ENCODE data around the gene CELF1.

CELF1 gene

GRCh38 chr11:47442514-47442913 is 110.4 kb downstream of the CELF1 start:
- DNase-seq: no peak

DNA sequence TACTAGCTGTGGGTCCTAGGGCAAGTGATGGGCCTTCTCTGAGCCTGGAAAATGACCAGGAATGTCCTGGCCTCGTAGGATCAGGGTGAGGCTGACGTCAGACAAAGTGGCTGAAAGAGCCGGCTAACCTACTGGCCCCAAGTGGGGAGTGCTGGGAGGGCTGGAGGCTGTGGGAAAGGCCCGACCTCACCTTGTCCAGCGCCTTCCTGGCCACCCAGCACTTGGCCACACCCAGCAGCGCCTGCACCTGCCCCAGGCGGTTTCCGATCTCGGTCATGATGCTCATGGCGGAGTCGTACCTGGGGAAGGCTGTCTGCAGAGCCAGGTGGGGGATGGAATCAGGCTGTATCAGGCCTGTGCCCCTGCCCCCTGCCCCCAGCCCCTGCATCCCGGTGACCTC is 111.5 kb downstream of the CELF1 start:
- DNase-seq: no peak

- no peak for DNase-seq
Measured at GRCh38 chr11:47440054-47440476, 112.9 kb downstream of the CELF1 start.

GRCh38 chr11:47438721-47439120 is 114.2 kb downstream of the CELF1 start:
- DNase-seq: no peak

- no peak for DNase-seq
Measured at GRCh38 chr11:47437746-47438418, 115.0 kb downstream of the CELF1 start.

DNA sequence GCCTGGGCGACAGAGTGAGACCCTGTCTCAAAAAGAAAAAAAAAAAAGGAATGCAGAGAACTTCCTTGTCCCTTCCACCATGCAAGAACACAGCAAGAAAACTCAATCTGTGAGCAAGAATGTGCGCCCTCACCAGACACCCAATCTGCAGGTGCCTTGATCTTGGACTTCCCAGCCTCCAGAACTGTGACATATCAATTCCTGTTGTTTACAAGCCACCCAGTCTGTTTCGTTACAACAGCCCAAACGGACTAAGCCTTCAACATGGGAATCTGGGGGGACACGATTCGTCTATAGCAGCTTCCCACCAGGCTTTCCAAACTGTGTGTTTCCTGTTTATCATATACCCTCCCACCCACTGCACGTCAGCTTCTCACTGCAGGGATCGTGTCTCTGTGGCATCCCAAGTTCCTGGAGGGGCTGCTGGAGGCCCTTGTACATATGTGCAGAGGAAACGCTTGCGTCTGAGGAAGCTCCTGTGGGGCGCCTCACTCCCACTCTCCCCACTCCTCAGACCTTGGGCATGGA is 115.7 kb downstream of the CELF1 start:
- DNase-seq: no peak

DNA sequence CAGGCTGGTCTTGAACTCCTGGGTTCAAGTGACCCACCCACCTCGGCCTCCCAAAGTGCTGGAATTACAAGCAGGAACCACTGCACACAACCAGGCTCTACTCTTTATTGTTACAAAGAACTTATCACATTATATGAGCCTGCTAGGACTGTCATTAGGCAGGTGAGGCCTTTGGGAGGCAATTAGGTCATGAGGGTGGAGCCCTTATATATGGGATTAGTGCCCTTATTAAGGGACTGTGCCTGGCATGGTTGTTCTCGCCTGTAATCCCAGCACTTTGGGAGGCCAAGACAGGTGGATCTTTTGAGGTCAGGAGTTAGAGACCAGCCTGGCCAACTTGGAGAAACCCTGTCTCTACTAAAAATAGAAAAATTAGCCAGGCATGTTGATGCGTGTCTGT is 116.2 kb downstream of the CELF1 start:
- DNase-seq: no peak

DNA sequence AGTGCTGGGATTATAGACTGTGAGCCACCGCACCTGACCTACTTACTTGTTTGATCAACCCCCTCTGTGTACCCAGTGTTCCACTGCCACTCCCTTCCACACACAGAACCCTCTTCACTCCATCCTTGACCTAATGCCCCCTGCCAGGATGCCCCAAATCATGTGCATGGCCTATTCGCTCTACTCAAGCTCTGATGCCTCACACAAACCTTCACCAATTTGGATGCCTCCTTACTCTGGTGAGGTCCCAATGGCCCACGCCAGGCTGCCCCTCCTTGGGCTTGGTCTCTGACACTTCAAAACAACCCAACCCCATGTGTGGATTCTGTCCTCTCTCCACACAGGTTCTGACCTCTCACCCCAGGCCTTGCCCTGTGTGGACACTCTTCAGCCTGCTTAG is 117.2 kb downstream of the CELF1 start:
- DNase-seq: no peak

DNA sequence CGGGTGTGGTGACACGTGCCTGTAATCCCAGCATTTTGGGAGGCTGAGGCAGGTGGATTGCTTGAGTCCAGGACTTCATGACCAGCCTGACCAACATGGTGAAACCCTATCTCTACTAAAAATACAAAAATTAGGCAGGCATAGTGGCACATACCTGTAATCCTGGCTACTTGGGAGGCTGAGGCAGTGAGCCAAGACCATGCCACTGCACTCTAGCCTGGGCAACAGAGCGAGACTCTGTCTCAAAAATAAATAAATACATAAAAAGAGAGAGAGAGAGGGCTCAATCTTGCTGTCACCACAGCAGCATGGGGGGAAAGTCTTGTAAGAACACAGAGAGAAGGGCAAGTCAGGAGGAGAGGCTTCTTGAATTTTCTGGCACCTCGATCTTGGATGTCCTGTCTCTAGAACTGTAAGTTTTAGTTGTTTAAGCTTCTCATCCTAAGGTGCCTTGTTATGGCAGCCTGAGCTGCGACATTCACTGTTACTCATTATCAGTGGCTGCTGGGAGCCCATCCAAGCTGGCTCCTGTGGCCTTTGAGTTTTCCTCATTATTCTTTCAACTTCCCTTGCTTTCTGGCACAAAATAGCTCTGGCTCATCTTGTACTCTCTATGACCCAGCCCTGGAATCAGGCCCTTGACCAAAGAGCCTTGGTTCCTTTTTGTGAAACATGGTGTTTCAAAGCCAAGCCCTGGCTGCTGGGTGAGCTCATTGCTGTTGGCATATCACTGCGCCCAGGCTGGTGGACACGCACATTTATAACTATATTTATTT is 118.7 kb downstream of the CELF1 start:
- DNase-seq: no peak

- no peak for DNase-seq
Measured at GRCh38 chr11:47433157-47433556, 119.8 kb downstream of the CELF1 start.

- no peak for DNase-seq
Measured at GRCh38 chr11:47431356-47432083, 121.4 kb downstream of the CELF1 start.

DNA sequence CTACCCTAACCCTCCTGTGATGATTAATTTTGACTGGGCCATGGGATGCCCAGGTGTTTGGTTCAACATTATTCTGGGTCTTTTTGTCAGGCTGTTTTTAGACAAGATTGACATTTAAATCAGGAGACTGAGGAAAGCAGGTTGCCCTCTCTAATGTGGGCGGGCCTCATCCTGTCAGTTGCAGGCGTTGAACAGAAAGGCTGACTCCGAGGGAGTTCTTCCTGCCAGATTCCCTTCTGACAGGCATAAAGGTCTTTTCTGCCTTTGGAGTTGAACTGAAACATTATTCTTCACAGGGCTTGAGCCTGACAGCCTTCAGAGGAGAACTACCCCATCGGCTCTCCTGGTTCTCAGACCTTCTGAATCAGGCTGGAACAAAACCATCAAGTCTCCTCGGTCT is 122.4 kb downstream of the CELF1 start:
- no peak for DNase-seq

- DNase-seq: peak; percentile 93
Measured at GRCh38 chr11:47426062-47426956, 126.6 kb downstream of the CELF1 start, which contains the start of gene PSMC3. Gene PSMC3, minus strand, starts transcription at chr11:47426439. Its CDS starts 160 bp downstream, at chr11:47426279.

- no peak for DNase-seq
Measured at GRCh38 chr11:47425611-47426010, 127.3 kb downstream of the CELF1 start.

DNA sequence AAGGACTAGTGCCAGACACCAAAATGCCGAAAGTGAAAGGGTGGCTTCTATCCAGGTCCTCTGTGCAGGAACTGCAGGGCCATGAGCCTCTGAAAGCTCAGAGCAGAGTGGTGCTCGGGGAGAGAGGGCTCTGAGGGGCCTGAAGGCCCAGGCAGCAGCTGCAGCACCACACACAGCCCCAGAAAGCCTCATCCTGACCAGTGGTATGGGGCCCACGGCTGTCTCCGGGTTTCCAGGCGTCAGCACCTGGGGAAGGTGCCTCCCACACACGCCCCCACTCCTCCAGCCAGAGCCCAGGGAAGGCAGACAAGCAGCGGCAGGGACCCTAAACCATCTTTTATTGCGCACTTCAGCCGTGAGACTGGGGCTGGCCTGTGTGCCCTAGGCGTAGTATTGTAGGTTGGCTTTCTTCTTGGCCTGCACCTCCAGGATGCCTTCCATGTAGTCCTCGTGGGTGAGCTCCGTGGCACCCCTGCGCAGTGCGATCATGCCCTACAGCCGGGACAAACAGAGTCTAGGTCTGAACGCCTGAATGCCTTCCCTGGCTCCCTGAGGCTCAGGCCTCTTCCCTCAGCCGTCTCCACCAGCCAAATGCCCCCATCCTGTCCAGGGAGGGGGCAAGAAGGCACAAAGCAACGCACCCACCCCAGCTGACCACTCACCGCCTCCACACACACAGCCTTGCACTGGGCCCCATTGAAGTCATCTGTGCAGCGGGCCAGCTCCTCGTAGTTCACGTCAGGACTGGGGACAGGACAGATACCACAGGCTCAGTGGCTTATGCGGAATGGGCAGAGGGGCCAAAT is 134.3 kb downstream of the CELF1 start:
- DNase-seq: no peak

- DNase-seq: no peak
Measured at GRCh38 chr11:47417712-47418111, 135.2 kb downstream of the CELF1 start.

DNA sequence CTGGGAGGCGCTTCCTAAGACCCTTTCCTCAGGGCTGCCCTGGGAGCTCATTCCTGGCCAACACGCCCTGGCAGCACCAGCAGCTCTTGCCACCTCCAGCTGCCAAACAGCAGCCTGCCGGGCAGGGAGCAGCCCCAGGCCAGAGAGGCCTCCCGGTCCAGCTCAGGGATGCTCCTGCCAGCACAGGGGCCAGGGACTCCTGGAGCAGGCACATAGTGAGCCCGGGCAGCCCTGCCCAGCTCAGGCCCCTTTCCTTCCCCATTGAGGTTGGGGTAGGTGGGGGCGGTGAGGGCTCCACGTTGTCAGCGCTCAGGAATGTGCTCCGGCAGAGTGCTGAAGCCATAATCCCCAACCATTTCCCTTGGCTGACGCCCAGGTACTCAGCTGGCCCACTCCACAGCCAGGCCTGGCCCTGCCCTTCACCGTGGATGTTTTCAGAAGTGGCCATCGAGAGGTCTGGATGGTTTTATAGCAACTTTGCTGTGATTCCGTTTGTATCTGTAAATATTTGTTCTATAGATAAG is 136.9 kb downstream of the CELF1 start:
- no peak for DNase-seq
